ENCODE results near the gene UBR1.
"Not testable (repeated sequence)": the region's sequence is repeated elsewhere in the genome, so short reads cannot be mapped to it uniquely, and the experiment has no call there.

Gene UBR1

DNA sequence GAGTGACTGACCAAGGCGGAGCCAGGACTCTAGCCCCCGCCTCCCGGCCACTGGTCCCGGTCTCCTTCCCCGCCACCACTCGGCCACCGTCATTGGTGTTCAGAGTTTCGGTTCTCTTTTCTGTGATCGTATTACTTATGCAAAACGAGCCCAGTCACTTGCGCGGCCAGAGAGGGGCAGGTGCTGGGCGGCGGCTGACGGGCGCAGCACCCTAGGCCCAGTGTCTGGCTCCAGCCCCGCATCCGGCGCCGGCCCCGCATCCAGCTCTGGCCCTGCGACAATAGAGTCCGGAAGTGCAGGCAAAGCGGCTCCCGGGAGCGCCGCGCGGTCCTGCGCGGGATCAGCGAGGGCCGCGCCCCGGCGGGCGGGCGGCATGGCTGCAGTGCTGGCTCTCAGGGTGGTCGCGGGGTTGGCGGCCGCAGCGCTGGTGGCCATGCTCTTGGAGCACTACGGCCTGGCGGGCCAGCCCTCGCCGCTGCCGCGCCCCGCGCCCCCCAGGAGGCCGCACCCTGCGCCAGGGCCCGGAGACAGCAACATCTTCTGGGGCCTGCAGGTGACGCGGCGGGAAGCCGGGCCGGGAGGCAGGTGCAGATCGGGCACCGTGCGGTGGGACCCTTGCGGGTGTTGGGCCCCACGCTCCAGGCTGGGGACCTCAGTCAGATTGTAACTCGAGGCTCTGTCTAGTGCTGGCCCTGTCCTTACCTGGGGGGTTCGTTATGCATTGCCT lies 27.8 kb upstream of the UBR1 start, which contains the start of gene TMEM62:
TMEM62 (plus strand) TSS at position 157 of the 727 bp plus-strand sequence; CDS start at position 374, 217 bp downstream.
- Histone ChIP-seq H3K79me2 (ENCODE audit: low read length) (peaks cover 46% of the 10 kb centered on the region), H2AFZ (ENCODE audit: low read length) (peak within 1 kb of the TSS; percentile 98), H3K9ac (ENCODE audit: low read length) (peak within 1 kb of the TSS; percentile 89), H3F3A (ENCODE audit: insufficient read depth, low read length) (peaks cover 14% of the 10 kb centered on the region), H3K4me2 (ENCODE audit: low read depth, low read length) (peak within 1 kb of the TSS; percentile 77), H3K36me3 (replicated peaks; ENCODE audit: insufficient read depth, low read length) (peaks cover 13% of the 10 kb centered on the region; the same call in 1 of the 2 replicates), H3K27ac (ENCODE audit: low read length) (peak within 1 kb of the TSS; percentile 84), H3K27me3 (replicated peaks; ENCODE audit: insufficient read depth, low read length) (no peaks in the 10 kb centered on the region), H3K9me2 (replicated peaks; ENCODE audit: insufficient read depth, low read length) (no peaks in the 10 kb centered on the region), H3K4me3 (ENCODE audit: low read length) (peak within 1 kb of the TSS; percentile 66), H3K4me1 (ENCODE audit: low read length) (peaks cover 8% of the 10 kb centered on the region; the same call in 1 of the 2 replicates), H4K20me1 (ENCODE audit: insufficient read depth, low read length) (no peaks in the 10 kb centered on the region), H3K9me3 (replicated peaks; ENCODE audit: insufficient read depth, low read length) (no peaks in the 10 kb centered on the region)
- DNase-seq = peak; percentile 95
- TF ChIP-seq, protein P1, sequence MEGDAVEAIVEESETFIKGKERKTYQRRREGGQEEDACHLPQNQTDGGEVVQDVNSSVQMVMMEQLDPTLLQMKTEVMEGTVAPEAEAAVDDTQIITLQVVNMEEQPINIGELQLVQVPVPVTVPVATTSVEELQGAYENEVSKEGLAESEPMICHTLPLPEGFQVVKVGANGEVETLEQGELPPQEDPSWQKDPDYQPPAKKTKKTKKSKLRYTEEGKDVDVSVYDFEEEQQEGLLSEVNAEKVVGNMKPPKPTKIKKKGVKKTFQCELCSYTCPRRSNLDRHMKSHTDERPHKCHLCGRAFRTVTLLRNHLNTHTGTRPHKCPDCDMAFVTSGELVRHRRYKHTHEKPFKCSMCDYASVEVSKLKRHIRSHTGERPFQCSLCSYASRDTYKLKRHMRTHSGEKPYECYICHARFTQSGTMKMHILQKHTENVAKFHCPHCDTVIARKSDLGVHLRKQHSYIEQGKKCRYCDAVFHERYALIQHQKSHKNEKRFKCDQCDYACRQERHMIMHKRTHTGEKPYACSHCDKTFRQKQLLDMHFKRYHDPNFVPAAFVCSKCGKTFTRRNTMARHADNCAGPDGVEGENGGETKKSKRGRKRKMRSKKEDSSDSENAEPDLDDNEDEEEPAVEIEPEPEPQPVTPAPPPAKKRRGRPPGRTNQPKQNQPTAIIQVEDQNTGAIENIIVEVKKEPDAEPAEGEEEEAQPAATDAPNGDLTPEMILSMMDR (IDR thresholded peaks at IDR 0.05; ENCODE audit: low read length) = no peak
- no peak for TF ChIP-seq EZH2 (optimal IDR thresholded peaks at IDR 0.05; ENCODE audit: low read depth, low read length)
- no peak for TF ChIP-seq EZH2phosphoT487 (IDR thresholded peaks at IDR 0.05; ENCODE audit: low read length)

- no peak for TF ChIP-seq EZH2 (optimal IDR thresholded peaks at IDR 0.05; ENCODE audit: low read depth, low read length)
- no peak for TF ChIP-seq EZH2phosphoT487 (IDR thresholded peaks at IDR 0.05; ENCODE audit: low read length)
- Histone ChIP-seq H4K20me1 (ENCODE audit: insufficient read depth, low read length) (no peaks in the 10 kb centered on the region), H3K9me3 (replicated peaks; ENCODE audit: insufficient read depth, low read length) (no peaks in the 10 kb centered on the region), H3K27ac (ENCODE audit: low read length) (peak overlapping the region; percentile 84; the same call in 1 of the 2 replicates), H3F3A (ENCODE audit: insufficient read depth, low read length) (peaks cover 14% of the 10 kb centered on the region), H3K4me2 (ENCODE audit: low read depth, low read length) (peak overlapping the region; percentile 77), H2AFZ (ENCODE audit: low read length) (peak overlapping the region; percentile 98), H3K79me2 (ENCODE audit: low read length) (peaks cover 40% of the 10 kb centered on the region), H3K36me3 (replicated peaks; ENCODE audit: insufficient read depth, low read length) (peaks cover 13% of the 10 kb centered on the region; the same call in 1 of the 2 replicates), H3K9me2 (replicated peaks; ENCODE audit: insufficient read depth, low read length) (no peaks in the 10 kb centered on the region), H3K4me3 (ENCODE audit: low read length) (peak overlapping the region; percentile 66), H3K27me3 (replicated peaks; ENCODE audit: insufficient read depth, low read length) (no peaks in the 10 kb centered on the region), H3K9ac (ENCODE audit: low read length) (peak overlapping the region; percentile 89), H3K4me1 (ENCODE audit: low read length) (peaks cover 8% of the 10 kb centered on the region; the same call in 1 of the 2 replicates)
- DNase-seq = no peak
Measured at GRCh38 chr15:43132830-43133429, 27.1 kb upstream of the UBR1 start.

- Histone ChIP-seq H3K27me3 (replicated peaks; ENCODE audit: insufficient read depth, low read length) (no peaks in the 10 kb centered on the region), H3K9ac (ENCODE audit: low read length) (no peak overlapping the region), H3K36me3 (replicated peaks; ENCODE audit: insufficient read depth, low read length) (no peaks in the 10 kb centered on the region), H2AFZ (ENCODE audit: low read length) (no peak overlapping the region), H4K20me1 (ENCODE audit: insufficient read depth, low read length) (no peaks in the 10 kb centered on the region), H3K4me2 (ENCODE audit: low read depth, low read length) (no peak overlapping the region), H3F3A (ENCODE audit: insufficient read depth, low read length) (peaks cover 7% of the 10 kb centered on the region), H3K79me2 (ENCODE audit: low read length) (peaks cover 5% of the 10 kb centered on the region), H3K9me3 (replicated peaks; ENCODE audit: insufficient read depth, low read length) (no peaks in the 10 kb centered on the region), H3K4me3 (ENCODE audit: low read length) (no peak overlapping the region), H3K27ac (ENCODE audit: low read length) (no peak overlapping the region), H3K9me2 (replicated peaks; ENCODE audit: insufficient read depth, low read length) (no peaks in the 10 kb centered on the region), H3K4me1 (ENCODE audit: low read length) (no peaks in the 10 kb centered on the region)
- TF ChIP-seq EZH2 (optimal IDR thresholded peaks at IDR 0.05; ENCODE audit: low read depth, low read length) = no peak
- TF ChIP-seq, protein P1 (IDR thresholded peaks at IDR 0.05; ENCODE audit: low read length) = no peak
- TF ChIP-seq EZH2phosphoT487 (IDR thresholded peaks at IDR 0.05; ENCODE audit: low read length) = no peak
- no peak for DNase-seq
Measured at GRCh38 chr15:43128980-43129335, 23.1 kb upstream of the UBR1 start.

- not testable (repeated sequence) for H3K36me3 ChIP-seq (replicated peaks; ENCODE audit: insufficient read depth, low read length); H3K27ac ChIP-seq (ENCODE audit: low read length); H3F3A ChIP-seq (ENCODE audit: insufficient read depth, low read length); H2AFZ ChIP-seq (ENCODE audit: low read length); H3K9me3 ChIP-seq (replicated peaks; ENCODE audit: insufficient read depth, low read length); DNase-seq; H3K27me3 ChIP-seq (replicated peaks; ENCODE audit: insufficient read depth, low read length); H3K79me2 ChIP-seq (ENCODE audit: low read length); H4K20me1 ChIP-seq (ENCODE audit: insufficient read depth, low read length); H3K4me1 ChIP-seq (ENCODE audit: low read length); H3K9me2 ChIP-seq (replicated peaks; ENCODE audit: insufficient read depth, low read length); H3K4me2 ChIP-seq (ENCODE audit: low read depth, low read length); H3K9ac ChIP-seq (ENCODE audit: low read length); H3K4me3 ChIP-seq (ENCODE audit: low read length)
Measured at GRCh38 chr15:43128174-43128979, 22.5 kb upstream of the UBR1 start.

Measured in MM.1S (cell line).